ENCODE measurements around the gene CEP164.

GRCh38 chr11:117395476-117395875 is 67.8 kb downstream of the CEP164 start:
- TF ChIP-seq CTCF (conservative IDR thresholded peaks at IDR 0.05; ENCODE audit: low read depth in 2 of 2) (no peak), POLR2AphosphoS5 (IDR thresholded peaks at IDR 0.05; ENCODE audit: low read depth) (no peak), EZH2 (IDR thresholded peaks at IDR 0.05; ENCODE audit: low read depth, unreplicated experiment) (no peak), ETS1 (IDR thresholded peaks at IDR 0.05) (no peak), JUNB (IDR thresholded peaks at IDR 0.05; ENCODE audit: unreplicated experiment) (no peak), REST (IDR thresholded peaks at IDR 0.05; ENCODE audit: unreplicated experiment) (no peak), EZH2phosphoT487 (IDR thresholded peaks at IDR 0.05; ENCODE audit: unreplicated experiment) (no peak), ZNF462 (CRISPR knock-in tag; IDR thresholded peaks at IDR 0.05) (no peak), CREB1 (CRISPR knock-in tag; IDR thresholded peaks at IDR 0.05; ENCODE audit: low read depth) (no peak)
